Astrocyte of the cerebellum (primary cell): Measurements from ENCODE around the gene PLPPR2.
"Not testable (repeated sequence)": the region's sequence is repeated elsewhere in the genome, so short reads cannot be mapped to it uniquely, and the experiment has no call there.

ENCODE experiments used
- DNase-seq: peaks from one replicate; pipeline ENCODE4 v3.0.0-alpha.2; 2011; ENCODE audit warnings: low read depth
- H3K4me3 ChIP-seq: 2 replicates; pipeline ENCODE4 v1.5.1; 2011; ENCODE audit warnings: mild to moderate bottlenecking, low read depth, low read length, moderate library complexity
- in situ Hi-C: cut with HindIII; loops from 2 replicates; pipeline ENCODE4 v1.10.0; 2017; ENCODE audit warnings: low sequenced_read_pairs
- TF ChIP-seq, protein P1 (sequence below): IDR thresholded peaks from 2 replicates; pipeline ENCODE4 v1.5.1; 2012; ENCODE audit warnings: low read length, low read depth, moderate library complexity, mild to moderate bottlenecking; ENCODE audit errors: missing control alignments

The PLPPR2 gene

DNA sequence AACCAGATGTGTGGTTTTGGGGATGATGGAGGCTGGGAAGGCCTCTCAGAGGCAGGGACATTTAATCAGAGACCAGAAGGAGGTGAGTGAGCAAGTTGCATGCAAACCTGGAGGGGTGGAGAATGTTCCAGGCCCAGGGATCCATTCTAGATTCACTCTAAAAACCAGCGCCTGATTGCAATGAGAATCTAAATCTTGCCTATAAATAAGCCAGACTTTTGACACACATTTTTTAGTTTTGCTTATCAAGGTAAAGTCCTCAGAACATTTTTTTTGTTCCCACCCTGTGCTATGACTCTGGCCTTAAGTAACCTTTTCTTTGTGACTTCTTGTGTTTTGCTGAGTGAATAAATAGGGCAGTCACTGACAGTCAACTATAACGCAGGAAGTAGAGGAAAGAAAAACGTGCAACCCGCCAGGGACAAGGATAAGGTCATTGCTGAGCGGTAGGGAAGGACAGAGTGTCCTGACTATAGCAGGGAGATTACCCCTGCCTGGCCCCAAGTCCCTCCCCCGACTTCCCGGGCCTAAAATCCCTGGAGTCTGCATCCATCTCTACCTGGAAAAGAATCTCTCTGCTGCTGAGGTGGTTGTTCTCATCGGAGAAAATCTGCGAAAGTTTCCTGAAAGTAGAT, 49.5 kb downstream of the PLPPR2 start:
- H3K4me3 ChIP-seq = no peak overlapping the region
- TF ChIP-seq, protein P1, sequence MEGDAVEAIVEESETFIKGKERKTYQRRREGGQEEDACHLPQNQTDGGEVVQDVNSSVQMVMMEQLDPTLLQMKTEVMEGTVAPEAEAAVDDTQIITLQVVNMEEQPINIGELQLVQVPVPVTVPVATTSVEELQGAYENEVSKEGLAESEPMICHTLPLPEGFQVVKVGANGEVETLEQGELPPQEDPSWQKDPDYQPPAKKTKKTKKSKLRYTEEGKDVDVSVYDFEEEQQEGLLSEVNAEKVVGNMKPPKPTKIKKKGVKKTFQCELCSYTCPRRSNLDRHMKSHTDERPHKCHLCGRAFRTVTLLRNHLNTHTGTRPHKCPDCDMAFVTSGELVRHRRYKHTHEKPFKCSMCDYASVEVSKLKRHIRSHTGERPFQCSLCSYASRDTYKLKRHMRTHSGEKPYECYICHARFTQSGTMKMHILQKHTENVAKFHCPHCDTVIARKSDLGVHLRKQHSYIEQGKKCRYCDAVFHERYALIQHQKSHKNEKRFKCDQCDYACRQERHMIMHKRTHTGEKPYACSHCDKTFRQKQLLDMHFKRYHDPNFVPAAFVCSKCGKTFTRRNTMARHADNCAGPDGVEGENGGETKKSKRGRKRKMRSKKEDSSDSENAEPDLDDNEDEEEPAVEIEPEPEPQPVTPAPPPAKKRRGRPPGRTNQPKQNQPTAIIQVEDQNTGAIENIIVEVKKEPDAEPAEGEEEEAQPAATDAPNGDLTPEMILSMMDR = no peak
- DNase-seq = no peak
- in situ Hi-C loops = no loop called here

DNA sequence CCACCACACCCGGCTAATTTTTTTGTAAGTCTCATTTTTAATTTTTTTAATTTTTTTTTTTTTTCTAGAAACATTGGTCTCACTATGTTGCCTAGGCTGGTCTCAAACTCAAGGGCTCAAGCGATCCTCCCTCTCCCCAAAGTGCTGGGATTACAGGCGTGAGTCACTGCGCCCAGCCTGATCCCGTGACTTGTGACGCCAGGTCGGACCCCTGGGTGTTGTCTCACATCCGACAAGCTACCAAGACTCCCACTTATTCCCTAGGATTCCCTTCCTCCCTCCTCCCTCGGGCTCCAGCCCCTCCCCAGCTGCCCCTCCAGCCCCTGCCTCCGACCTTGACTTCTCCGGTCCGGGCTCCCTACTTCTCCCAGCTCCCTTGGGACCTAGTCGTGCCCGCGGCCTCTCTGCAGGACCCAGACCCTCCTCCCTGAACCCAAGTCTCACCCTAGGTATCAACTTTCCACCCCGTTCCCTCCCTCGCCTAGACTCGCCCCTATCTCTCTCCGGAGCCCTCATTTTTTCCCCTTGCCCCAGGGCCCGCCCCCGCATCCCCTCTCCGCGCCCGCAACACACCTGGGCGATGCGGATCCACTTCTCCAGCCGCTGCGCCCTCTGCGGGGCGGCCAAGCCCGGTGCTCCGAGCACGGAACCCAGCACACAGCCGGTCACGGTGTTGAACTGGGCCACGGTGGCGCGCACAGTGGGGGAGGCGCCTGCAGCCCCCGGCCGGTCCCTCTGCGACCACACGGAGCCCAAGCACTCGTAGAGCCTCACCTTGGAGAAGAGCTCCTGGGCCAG, 50.8 kb downstream of the PLPPR2 start:
- no peak overlapping the region for H3K4me3 ChIP-seq
- in situ Hi-C loops = no loop called here
- DNase-seq = no peak
- TF ChIP-seq, protein P1 = peak; percentile 43

DNA sequence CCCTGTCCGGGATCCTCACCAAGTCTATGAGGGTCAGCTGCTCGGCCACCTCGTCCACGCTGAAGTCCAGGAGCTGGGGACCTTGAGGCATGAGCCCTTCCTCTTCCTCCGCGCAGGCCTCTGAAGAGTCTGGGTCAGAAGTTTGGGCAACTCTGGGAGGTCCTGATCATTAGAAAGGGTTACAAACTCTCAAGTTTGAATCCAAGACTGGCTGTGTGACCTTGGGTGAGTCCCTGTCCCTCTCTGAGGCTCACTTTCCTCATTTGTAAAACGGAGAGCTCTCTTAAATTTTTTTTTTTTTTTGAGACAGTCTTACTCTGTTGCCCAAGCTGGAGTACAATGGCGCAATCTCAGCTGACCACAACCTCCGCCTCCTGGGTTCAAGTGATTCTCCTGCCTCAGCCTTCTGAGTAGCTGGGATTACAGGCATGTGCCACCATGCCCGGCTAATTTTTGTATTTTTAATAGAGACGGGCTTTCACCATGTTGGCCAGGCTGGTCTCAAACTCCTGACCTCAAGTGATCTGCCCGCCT, 51.5 kb downstream of the PLPPR2 start:
- in situ Hi-C loops, DNase-seq, H3K4me3 ChIP-seq: not testable (repeated sequence)

DNA sequence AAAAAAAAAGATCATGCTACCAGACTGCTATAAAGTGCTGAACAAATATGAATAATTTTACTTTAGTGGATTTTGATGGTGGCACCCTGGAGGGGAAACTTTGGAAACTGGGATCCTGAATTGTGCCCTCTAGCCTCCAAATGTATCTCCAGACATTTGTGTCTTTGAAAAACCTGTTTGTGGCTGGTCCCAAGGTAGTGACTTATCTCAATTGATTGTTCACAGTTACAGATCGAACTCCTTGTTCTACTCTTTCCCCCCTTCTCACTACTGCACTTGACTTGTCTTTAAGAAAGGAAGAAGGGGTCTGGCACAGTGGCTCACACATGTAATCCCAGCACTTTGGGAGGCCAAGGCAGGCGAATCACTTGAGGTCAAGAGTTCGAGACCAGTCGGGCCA, 53.4 kb downstream of the PLPPR2 start:
- H3K4me3 ChIP-seq = no peak overlapping the region
- TF ChIP-seq, protein P1 = no peak
- no peak for DNase-seq
- in situ Hi-C loops = no loop called here

DNA sequence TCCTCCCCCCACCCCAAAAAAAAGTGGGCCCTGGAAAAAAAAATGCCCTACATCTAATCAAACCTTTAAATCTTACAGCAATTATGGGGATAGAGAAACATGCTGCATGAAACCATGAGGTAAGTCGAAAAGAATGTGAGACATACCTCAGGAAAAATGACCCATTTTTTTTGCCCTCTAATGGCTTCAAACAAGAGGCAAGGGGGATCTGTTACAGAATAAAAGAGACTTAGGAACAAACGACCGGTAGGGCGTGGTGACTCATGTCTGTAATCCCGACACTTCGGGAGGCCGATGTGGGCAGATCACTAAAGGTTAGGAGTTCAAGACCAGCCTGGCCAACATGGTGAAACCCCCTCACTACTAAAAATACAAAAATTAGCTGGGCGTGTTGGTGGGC, 55.5 kb downstream of the PLPPR2 start:
- TF ChIP-seq, protein P1 = no peak
- in situ Hi-C loops = no loop called here
- DNase-seq = no peak
- no peak overlapping the region for H3K4me3 ChIP-seq

DNA sequence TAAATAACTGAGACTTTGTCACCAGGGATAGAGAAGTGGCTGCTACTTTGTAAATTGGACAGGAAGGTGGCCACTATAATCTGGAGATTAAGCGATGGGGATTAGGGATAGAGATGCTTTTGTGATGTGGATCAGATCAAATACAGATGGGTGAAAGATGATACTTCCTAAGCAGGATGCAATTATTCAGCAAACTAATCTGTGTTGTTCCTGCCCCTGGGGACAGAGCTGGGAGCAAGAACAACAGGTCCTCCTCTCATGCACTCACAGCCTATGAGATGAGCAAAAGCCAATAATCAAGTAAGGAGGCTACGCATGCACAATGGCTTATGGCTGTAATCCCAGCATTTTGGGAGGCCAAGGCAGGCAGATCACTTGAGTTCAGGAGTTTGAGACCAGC, 59.3 kb downstream of the PLPPR2 start:
- in situ Hi-C loops = no loop called here
- TF ChIP-seq, protein P1 = no peak
- no peak overlapping the region for H3K4me3 ChIP-seq
- no peak for DNase-seq
